Posterior vena cava (tissue), 2 donors: ENCODE data around the gene TAF15. TPM values are rescaled to one million over a fixed set of nuclear protein-coding genes. Genes with fewer than 3 reads are reported as not detected.

Source experiments
- DNase-seq: peaks from one replicate; pipeline ENCODE4 v3.0.0-alpha.2; 2020; ENCODE audit warnings: low spot score
- intact Hi-C, 2 donors: fragments of 100-400 bp; cut with DNase I; formaldehyde crosslinking; loops; one replicate each; pipeline versions ENCODE4 v1.14.1 to v1.14.2; 2022 to 2023
- total RNA-seq, 2 donors: library from RNA; stranded (reverse); fragmentation: NEBNext Ultra II Directional; extraction: Animal tissue kit (Norgen Biotek cat#: 25700); gene quantifications; one replicate each; pipeline ENCODE4 v1.2.1, GENCODE V29; 2021
- donor health status: DM: yes; HTN: yes; CAD: no.
- donor health status: DM: yes; HTN: yes; CAD: no.

Gene TAF15
- total RNA-seq, 2 donors from 2014 or later = 121 to 129 TPM

GRCh38 chr17:35808240-35808961 is 883 bp upstream of the TAF15 start:
- DNase-seq = no peak
- intact Hi-C loops = loop anchor here in 1 of 2 donors (10.0 kb wide), 1 partner anchor 224 kb away; the partner anchor contains the start of gene AP2B1

- intact Hi-C loops = loop anchor here in 1 of 2 donors (10.0 kb wide), 1 partner anchor 225 kb away; the partner anchor contains the start of gene AP2B1
- no peak for DNase-seq
Measured at GRCh38 chr17:35809855-35810461, 674 bp downstream of the TAF15 start.

- no peak for DNase-seq
- intact Hi-C loops = no loop called here
Measured at GRCh38 chr17:35811759-35812158, 2.5 kb downstream of the TAF15 start.

- intact Hi-C loops = no loop called here
- DNase-seq = no peak
Measured at GRCh38 chr17:35812456-35812855, 3.2 kb downstream of the TAF15 start.

- DNase-seq = no peak
- intact Hi-C loops = no loop called here
Measured at GRCh38 chr17:35816723-35817122, 7.4 kb downstream of the TAF15 start.

- intact Hi-C loops = no loop called here
- no peak for DNase-seq
Measured at GRCh38 chr17:35817196-35817595, 7.9 kb downstream of the TAF15 start.

- DNase-seq = no peak
- intact Hi-C loops = no loop called here
Measured at GRCh38 chr17:35819455-35819854, 10.2 kb downstream of the TAF15 start.

GRCh38 chr17:35821308-35821707 is 12.0 kb downstream of the TAF15 start:
- no peak for DNase-seq
- intact Hi-C loops = no loop called here

GRCh38 chr17:35825206-35825605 is 15.9 kb downstream of the TAF15 start:
- no peak for DNase-seq
- intact Hi-C loops = loop anchor here in 1 of 2 donors (5.0 kb wide), 1 partner anchor 1152 kb away; no protein-coding TSS in a partner anchor

GRCh38 chr17:35841101-35841500 is 31.8 kb downstream of the TAF15 start:
- no peak for DNase-seq
- intact Hi-C loops = no loop called here

GRCh38 chr17:35841505-35841904 is 32.2 kb downstream of the TAF15 start:
- no peak for DNase-seq
- intact Hi-C loops = no loop called here

- no peak for DNase-seq
- intact Hi-C loops = no loop called here
Measured at GRCh38 chr17:35842239-35842638, 33.0 kb downstream of the TAF15 start.

GRCh38 chr17:35843698-35844097 is 34.4 kb downstream of the TAF15 start:
- no peak for DNase-seq
- intact Hi-C loops = no loop called here

- DNase-seq = no peak
- intact Hi-C loops = no loop called here
Measured at GRCh38 chr17:35844547-35844946, 35.3 kb downstream of the TAF15 start.

GRCh38 chr17:35846055-35846809 is 36.9 kb downstream of the TAF15 start:
- DNase-seq = no peak
- intact Hi-C loops = no loop called here

GRCh38 chr17:35847006-35847405 is 37.7 kb downstream of the TAF15 start:
- intact Hi-C loops = no loop called here
- no peak for DNase-seq

GRCh38 chr17:35847633-35848373 is 38.5 kb downstream of the TAF15 start:
- DNase-seq = no peak
- intact Hi-C loops = no loop called here

- intact Hi-C loops = no loop called here
- DNase-seq = no peak
Measured at GRCh38 chr17:35849469-35850348, 40.4 kb downstream of the TAF15 start.

GRCh38 chr17:35855965-35856364 is 46.7 kb downstream of the TAF15 start:
- intact Hi-C loops = no loop called here
- no peak for DNase-seq
